HL-60 (cell line): ENCODE data around the gene AQP6.

Experiments used
- DNase-seq, 2 experiments: peaks; one replicate each; pipeline ENCODE4 v3.0.0-alpha.2; 2010 to 2020; ENCODE audit warnings: low read depth in 1 of 2, low spot score in 1 of 2
- H3K27ac ChIP-seq: fragments of 250-450 bp; sonication (Bioruptor Pico); replicated peaks from 2 replicates; pipeline ENCODE4 v1.5.1; 2020; ENCODE audit warnings: mild to moderate bottlenecking, moderate library complexity
- H3K27me3 ChIP-seq: fragments of 250-450 bp; sonication (Bioruptor Pico); 2 replicates; pipeline ENCODE4 v1.5.1; 2021; ENCODE audit warnings: mild to moderate bottlenecking, moderate library complexity; ENCODE audit not compliant: insufficient read depth, poor library complexity, severe bottlenecking
- H3K4me3 ChIP-seq: replicated peaks from 2 replicates; pipeline ENCODE4 v1.5.1; 2011; ENCODE audit warnings: mild to moderate bottlenecking, control low read depth, low read length; ENCODE audit not compliant: insufficient read depth
- CTCF ChIP-seq: IDR thresholded peaks from one replicate; pipeline ENCODE4 v1.5.1; 2011; ENCODE audit warnings: low read length, control low read depth, inconsistent platforms; ENCODE audit not compliant: insufficient read depth
- GABPA ChIP-seq: IDR thresholded peaks from 2 replicates; pipeline ENCODE4 v1.6.1; 2012; ENCODE audit warnings: low read depth
- POLR2AphosphoS5 ChIP-seq: IDR thresholded peaks from 2 replicates; pipeline ENCODE4 v1.6.1; 2012; ENCODE audit warnings: low read depth
- REST ChIP-seq: IDR thresholded peaks from 2 replicates; pipeline ENCODE4 v1.6.1; 2012; ENCODE audit warnings: low read depth; ENCODE audit not compliant: insufficient replicate concordance
- SPI1 ChIP-seq: IDR thresholded peaks from 2 replicates; pipeline ENCODE4 v1.6.1; 2012; ENCODE audit warnings: low read depth, mild to moderate bottlenecking, borderline replicate concordance

Gene AQP6

GRCh38 chr12:49950273-49951251 lies 22.2 kb upstream of the AQP6 start, which contains the start of gene AQP2:
TSS of gene AQP2 (plus strand) at chr12:49950737. CDS start at chr12:49950831, 94 bp downstream.
- Histone ChIP-seq H3K27me3 (peaks cover 21% of the 10 kb centered on the region), H3K27ac (no peak within 1 kb of the TSS), H3K4me3 (no peak within 1 kb of the TSS)
- TF ChIP-seq POLR2AphosphoS5 (no peak), REST (no peak), GABPA (no peak), CTCF (no peak), SPI1 (no peak)
- no peak for DNase-seq

GRCh38 chr12:49951411-49952240 lies 21.1 kb upstream of the AQP6 start:
- no peak overlapping the region for H3K27ac ChIP-seq
- DNase-seq, result no peak
- peaks cover 26% of the 10 kb centered on the region for H3K27me3 ChIP-seq
- H3K4me3 ChIP-seq, result no peak overlapping the region
- TF ChIP-seq CTCF (no peak), REST (no peak), SPI1 (no peak), POLR2AphosphoS5 (no peak), GABPA (no peak)

GRCh38 chr12:49952391-49953055 lies 20.2 kb upstream of the AQP6 start:
- peaks cover 35% of the 10 kb centered on the region for H3K27me3 ChIP-seq
- no peak for TF ChIP-seq SPI1
- no peak for TF ChIP-seq REST
- no peak for TF ChIP-seq POLR2AphosphoS5
- no peak for TF ChIP-seq CTCF
- TF ChIP-seq GABPA, result no peak
- no peak for DNase-seq
- H3K27ac ChIP-seq, result no peak overlapping the region
- no peak overlapping the region for H3K4me3 ChIP-seq
